Retinal pigment epithelial cell (primary cell): ENCODE results near the gene PRKAG2.
"Not testable (repeated sequence)": the region's sequence is repeated elsewhere in the genome, so short reads cannot be mapped to it uniquely, and the experiment has no call there.

Source experiments
- DNase-seq: peaks from one replicate; pipeline ENCODE4 v3.0.0-alpha.2; 2010; ENCODE audit warnings: low read depth
- H3K4me3 ChIP-seq: 2 replicates; pipeline ENCODE4 v1.5.1; 2011; ENCODE audit warnings: mild to moderate bottlenecking, low read length, control low read depth, moderate library complexity
- CTCF ChIP-seq: conservative IDR thresholded peaks from 2 replicates; pipeline ENCODE4 v1.5.1; 2011; ENCODE audit warnings: low read depth, low read length, control low read depth, inconsistent platforms

PRKAG2 gene

GRCh38 chr7:151843181-151843580 is 33.7 kb downstream of the PRKAG2 start:
- DNase-seq, result no peak
- TF ChIP-seq CTCF, result no peak
- no peak overlapping the region for H3K4me3 ChIP-seq

- not testable (repeated sequence) for H3K4me3 ChIP-seq, DNase-seq
These were observed 35.4 kb downstream of the PRKAG2 start for GRCh38 chr7:151841395-151842051.

GRCh38 chr7:151840088-151840910 is 36.6 kb downstream of the PRKAG2 start:
- DNase-seq, result no peak
- no peak overlapping the region for H3K4me3 ChIP-seq
- no peak for TF ChIP-seq CTCF

GRCh38 chr7:151839451-151839921 is 37.4 kb downstream of the PRKAG2 start:
- no peak for TF ChIP-seq CTCF
- no peak overlapping the region for H3K4me3 ChIP-seq
- no peak for DNase-seq

GRCh38 chr7:151838861-151839381 is 38.0 kb downstream of the PRKAG2 start:
- no peak for TF ChIP-seq CTCF
- no peak for DNase-seq
- no peak overlapping the region for H3K4me3 ChIP-seq

- no peak for DNase-seq
- H3K4me3 ChIP-seq, result no peak overlapping the region
- no peak for TF ChIP-seq CTCF
These were observed 38.8 kb downstream of the PRKAG2 start for GRCh38 chr7:151838072-151838471.

- TF ChIP-seq CTCF, result no peak
- no peak overlapping the region for H3K4me3 ChIP-seq
- DNase-seq, result no peak
These were observed 39.5 kb downstream of the PRKAG2 start for GRCh38 chr7:151837285-151838042.
